Femur (tissue), 1 donor: ENCODE results near the gene NTN1.

Experiments
- DNase-seq: peaks from one replicate; pipeline ENCODE4 v3.0.0-alpha.2; 2017

NTN1 gene

GRCh38 chr17:9169116-9169515 is 147.8 kb downstream of the NTN1 start:
- no peak for DNase-seq

GRCh38 chr17:9170336-9170735 is 149.0 kb downstream of the NTN1 start:
- DNase-seq, result no peak

GRCh38 chr17:9170853-9171252 is 149.5 kb downstream of the NTN1 start:
- no peak for DNase-seq

- DNase-seq, result no peak
These were observed 152.2 kb downstream of the NTN1 start for GRCh38 chr17:9173386-9173983.

DNA sequence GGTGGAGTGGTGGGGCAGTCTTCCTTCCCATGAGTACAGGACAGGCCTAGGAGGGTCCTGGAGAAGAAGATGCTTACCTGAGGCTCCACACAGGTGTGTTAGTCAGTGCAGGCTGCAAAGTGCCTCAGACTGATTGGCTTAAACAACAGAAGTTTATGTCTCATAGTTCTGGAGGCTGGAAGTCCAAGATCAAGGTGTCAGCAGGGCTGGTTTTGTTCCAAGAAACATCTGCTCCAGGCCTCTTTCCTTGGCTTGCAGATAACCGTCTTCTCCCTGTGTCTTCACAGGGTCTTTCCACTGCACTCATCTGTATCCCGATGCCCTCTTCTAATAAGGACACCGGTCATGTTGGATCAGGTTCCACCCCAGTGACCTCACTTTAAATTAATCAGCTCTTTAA is 153.0 kb downstream of the NTN1 start:
- DNase-seq, result no peak

GRCh38 chr17:9174779-9175574 is 153.7 kb downstream of the NTN1 start:
- no peak for DNase-seq

DNA sequence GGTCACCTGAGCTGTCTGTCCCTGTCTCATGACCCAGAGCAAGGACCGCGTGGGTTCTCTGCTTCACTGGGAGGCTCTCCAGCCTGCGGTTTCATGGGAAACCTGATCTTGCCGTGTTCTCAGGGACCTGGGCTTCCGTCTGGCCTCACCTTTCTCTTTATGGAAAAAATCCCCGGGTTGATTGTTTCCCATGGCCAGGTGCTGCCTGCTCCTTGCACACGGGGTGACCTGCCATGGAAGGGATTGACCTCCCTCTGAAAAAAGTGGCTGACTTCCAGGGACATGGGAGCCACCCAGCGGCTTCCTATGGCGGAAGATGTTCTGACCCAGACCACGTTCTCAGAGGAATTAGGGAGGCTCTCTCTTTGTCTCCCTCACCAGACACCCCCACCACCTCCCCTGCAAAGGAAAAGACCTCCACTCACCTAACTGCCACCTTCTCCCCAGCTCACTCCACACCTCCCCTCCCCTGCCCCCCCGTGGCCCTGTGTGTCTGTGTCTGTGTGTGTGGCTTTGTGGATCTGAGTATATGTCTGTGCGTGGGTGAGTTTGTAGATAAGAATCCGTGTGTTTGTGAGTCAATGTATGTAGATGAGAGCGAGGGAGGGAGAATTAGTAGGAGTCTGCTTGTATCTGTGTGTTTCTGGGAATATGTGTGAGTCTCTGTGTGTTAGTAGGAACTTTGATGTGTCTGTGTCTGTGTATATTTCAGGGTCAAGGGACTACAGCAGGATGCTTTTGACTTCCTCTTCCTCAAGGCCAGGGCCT is 154.6 kb downstream of the NTN1 start:
- DNase-seq, result no peak

DNA sequence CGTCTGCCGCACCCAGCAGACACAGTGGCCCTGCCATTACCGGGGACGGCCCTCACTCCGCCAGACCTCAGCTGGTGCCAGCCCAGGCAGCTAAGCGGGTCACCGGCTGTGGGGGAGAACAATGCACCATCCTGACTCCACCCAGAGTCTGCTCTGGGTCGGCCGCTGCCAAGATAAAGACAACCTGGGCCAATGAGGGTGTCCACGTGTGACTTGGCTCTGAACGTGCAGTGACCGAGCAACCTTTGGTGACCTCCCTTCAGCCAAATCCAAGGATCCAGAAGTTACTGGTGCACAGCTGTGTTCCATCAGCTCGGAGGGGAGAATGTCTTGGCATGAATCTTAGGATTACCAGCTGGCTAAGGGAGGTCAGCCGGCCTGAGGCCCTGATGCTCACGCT is 155.9 kb downstream of the NTN1 start:
- DNase-seq, result no peak

DNA sequence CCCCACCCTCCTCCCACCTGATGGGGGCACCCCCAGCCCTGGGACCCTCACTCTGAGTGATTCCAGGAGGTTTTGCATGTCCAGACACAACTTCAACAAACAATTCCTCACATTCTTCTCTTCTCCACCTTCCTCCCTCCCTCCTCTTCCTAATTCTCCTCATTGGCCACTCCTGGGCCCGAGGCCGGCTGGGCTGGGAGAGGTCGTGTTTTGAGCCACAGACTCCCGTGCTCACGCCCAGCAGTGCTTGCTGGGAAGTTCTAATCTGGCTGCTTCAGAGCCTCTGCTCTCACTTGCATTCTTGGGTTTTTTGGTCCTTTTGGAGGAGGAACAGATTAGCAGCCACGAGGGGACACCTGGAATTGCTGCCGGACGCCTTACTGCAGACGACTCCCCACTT is 157.0 kb downstream of the NTN1 start:
- DNase-seq, result no peak

DNA sequence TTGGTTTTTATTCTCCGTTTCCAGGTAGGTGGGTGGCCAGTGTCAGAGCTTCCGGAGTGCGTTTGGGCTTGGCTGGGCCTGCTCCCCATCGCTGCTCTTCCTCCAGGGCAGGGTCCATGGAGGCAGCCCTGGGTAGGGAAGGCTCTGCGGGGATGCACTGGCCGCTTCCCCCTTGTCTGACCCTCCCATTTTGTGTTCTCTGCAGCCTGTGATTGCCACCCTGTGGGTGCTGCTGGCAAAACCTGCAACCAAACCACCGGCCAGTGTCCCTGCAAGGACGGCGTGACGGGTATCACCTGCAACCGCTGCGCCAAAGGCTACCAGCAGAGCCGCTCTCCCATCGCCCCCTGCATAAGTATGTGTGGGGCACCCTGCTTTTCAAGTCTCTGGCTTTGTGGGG is 158.3 kb downstream of the NTN1 start:
- DNase-seq, result no peak

DNA sequence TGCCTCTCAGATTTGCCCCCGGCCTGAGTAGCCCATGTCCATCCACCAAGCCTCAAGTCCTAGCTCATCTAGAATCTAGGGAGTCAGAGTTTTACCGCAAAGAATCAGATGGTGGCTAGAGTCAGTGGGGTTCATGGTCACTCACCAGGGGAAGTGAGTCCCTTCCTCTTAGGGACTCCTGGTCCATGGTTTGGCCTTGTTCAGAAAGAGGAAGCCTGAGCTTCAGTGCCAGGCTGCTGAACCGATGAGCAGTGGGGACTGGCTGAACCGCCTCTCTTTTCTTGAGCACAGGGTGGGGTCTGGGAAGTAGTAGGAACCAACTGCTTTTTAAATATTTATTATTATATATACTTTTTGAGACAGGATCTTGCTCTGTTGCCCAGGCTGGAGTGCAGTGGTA is 160.3 kb downstream of the NTN1 start:
- DNase-seq, result no peak

GRCh38 chr17:9183306-9183705 is 162.0 kb downstream of the NTN1 start:
- no peak for DNase-seq

- DNase-seq, result no peak
These were observed 163.8 kb downstream of the NTN1 start for GRCh38 chr17:9185142-9185541.

- no peak for DNase-seq
These were observed 164.5 kb downstream of the NTN1 start for GRCh38 chr17:9185688-9186284.

GRCh38 chr17:9187828-9188227 is 166.5 kb downstream of the NTN1 start:
- no peak for DNase-seq

GRCh38 chr17:9188367-9188766 is 167.1 kb downstream of the NTN1 start:
- no peak for DNase-seq

- no peak for DNase-seq
These were observed 168.6 kb downstream of the NTN1 start for GRCh38 chr17:9189870-9190269.

GRCh38 chr17:9192010-9192409 is 170.7 kb downstream of the NTN1 start:
- no peak for DNase-seq

- DNase-seq, result no peak
These were observed 174.1 kb downstream of the NTN1 start for GRCh38 chr17:9195411-9195810.

GRCh38 chr17:9195961-9196670 is 174.8 kb downstream of the NTN1 start:
- DNase-seq, result no peak

- peak; percentile 69 for DNase-seq
These were observed 178.6 kb downstream of the NTN1 start for GRCh38 chr17:9199571-9200551.
